Measurements from ENCODE around the gene ZFYVE28.

DNA sequence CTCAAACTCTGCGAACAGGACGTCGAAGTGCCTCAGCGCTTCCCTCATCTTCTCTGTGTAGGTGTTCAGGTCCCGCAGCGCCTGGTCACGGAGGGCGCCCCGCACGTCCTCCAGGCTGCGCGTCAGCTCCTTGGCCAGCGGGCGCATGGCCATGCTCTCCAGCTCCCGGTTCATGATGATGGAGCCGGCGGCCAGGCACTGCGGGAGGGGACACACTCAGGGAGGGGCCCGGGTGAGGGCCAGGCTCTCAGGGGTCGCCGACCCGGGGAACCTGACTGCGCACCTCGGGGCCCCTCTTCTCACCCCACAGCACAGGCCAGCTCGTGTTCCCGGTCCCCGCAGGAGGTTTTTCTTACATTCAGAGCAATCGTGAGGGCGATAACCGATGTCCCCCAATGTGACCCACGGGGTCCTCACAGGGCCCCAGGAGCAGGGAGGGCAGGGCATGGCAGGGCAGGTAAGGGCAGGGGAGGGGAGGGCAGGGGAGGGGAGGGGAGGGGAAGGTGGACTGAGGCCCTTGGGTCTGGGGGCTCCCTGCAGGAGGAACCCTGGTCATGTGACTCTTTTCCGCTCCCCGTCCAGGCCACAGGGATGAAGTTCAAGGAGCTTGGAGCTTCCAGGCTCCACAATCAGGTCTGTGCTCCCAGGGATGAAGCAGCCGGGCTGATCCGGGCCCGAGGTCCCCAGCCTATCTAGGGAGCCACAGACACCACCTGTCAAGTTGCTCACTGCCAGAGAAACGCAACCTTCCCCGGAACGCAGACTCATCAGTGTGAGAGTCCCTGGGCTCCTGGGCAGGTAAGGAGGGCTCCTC, 78.8 kb downstream of the ZFYVE28 start:
- TF ChIP-seq, protein P1, sequence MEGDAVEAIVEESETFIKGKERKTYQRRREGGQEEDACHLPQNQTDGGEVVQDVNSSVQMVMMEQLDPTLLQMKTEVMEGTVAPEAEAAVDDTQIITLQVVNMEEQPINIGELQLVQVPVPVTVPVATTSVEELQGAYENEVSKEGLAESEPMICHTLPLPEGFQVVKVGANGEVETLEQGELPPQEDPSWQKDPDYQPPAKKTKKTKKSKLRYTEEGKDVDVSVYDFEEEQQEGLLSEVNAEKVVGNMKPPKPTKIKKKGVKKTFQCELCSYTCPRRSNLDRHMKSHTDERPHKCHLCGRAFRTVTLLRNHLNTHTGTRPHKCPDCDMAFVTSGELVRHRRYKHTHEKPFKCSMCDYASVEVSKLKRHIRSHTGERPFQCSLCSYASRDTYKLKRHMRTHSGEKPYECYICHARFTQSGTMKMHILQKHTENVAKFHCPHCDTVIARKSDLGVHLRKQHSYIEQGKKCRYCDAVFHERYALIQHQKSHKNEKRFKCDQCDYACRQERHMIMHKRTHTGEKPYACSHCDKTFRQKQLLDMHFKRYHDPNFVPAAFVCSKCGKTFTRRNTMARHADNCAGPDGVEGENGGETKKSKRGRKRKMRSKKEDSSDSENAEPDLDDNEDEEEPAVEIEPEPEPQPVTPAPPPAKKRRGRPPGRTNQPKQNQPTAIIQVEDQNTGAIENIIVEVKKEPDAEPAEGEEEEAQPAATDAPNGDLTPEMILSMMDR (IDR thresholded peaks at IDR 0.05), result no peak
- no peak for TF ChIP-seq POLR2A (IDR thresholded peaks at IDR 0.05)

Measured in Peyer's patch (tissue), 4 donors.